ENCODE data around the gene HOXC6.

HOXC6 gene

DNA sequence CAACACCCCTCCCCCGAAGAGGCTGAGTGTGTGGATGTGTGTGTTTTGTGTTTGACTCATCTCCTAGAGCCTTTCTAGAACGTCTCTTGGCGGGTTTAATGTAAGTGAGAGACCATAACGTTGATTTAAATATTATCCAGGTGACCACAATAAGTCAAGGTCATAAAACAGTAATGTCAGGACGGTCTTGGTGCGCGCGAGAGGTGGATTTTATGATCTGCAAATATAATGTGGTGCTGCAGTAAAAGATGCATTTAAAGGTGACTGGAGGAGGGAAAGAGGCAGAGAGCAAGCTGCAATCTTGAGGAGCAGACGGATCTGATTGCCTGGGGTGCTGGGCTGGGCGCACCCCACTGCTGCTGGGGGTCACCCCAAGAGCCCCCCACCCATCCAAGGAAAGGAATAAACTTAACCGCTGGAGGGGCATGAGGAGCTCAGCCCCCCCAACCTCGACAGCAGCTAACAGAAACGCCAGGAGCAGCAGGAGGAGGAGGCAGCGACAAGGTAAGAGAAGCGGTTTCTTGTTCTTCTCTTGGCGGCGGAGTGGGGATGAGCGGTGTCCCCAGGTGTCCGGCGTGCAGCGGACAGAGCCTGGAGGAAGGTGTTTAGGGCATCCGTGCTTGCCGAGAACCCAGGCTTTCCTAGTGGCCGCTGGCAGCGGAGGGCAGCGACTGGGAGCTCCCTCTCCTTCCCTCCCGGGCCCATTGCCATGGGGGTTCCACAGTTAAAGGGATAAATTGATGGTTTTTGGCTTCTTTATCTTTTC is 37.7 kb upstream of the HOXC6 start:
- DNase-seq (ENCODE audit: low read depth in 2 of 2), result no peak

DNA sequence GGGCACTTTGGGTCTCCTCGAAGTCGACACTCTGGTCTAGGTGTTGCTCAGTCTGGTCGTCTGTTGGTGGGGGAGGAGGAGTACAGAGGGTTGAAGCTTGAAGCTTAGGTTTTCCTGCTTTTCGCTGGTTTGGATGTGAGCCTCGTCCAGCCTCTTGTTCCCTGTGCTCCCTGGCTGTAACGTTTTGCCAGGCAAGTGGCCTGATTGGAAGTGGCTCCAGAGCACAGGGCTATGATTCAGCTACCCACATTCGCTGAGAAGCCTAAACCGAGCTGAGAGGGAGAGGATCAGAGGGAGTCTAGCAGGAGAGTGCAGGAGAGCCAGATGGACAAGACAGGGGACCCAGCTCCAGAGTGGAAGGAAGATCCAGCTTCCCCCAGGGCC is 37.2 kb upstream of the HOXC6 start:
- DNase-seq (ENCODE audit: low read depth in 2 of 2), result no peak

DNA sequence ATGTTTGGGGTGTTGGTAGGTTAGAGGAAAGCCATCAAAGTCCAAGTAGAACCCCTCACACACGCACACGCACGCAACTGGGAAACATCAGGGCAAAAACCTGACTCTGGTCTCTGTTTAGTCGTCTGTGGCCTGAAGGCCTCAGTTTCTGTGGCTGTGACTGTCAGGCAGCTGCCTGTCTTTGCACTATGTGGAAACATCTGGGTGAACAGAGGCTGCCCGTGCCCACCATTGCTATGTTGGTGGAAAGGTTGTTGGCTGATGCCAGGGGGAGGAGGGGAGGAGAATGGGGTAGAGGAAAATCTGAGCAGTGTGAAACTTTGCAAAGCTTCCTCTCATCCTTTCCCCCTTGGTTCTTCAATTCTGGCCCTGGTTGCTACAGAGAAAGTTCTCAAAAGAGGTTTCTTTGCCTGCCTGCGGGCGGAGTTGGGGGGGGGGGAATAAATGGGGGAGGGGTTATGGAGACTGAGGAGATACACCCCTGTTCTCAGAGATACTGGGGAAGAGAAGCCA is 35.8 kb upstream of the HOXC6 start:
- DNase-seq (ENCODE audit: low read depth in 2 of 2), result no peak

DNA sequence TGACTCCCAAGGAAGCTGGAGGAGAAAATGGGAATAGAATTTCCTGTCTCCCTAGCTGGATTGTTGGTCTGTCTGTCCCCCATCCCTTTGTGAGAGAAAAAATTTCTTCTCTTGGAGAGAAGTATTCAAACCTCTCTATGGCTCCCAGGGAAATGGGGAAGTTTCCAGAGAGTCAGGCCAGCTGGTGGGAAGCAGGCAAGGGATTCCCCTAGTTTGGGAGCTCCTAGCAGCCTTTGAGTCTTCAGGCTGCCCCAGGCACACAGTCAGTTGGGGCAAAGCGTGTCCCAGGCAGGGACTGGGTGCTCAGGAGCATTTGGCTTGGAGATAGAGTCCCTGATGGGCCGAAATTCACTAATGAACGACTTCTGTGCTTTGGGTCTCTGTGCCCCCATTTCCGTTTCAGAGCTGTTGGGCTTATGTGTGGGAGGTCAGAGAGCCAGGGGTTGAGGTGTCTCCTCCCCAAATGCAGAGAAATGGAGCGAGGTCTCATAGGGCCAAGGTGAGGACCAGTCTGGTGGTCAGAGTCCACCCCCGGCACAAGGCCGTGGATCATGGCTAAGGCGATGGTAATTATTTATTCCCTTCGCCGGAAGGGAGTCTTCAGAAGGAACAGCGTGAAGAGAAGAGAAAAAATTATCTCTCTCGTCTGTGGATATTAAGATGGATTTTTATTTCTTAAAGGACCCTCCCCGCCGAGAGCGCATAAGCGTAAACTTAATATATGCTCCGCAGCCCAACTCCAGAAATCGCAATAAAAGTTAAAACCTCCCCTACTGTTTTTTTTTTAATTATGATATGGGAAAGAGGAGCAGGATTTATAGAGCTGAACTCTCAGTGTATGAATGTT is 34.9 kb upstream of the HOXC6 start:
- no peak for DNase-seq (ENCODE audit: low read depth in 2 of 2)

DNA sequence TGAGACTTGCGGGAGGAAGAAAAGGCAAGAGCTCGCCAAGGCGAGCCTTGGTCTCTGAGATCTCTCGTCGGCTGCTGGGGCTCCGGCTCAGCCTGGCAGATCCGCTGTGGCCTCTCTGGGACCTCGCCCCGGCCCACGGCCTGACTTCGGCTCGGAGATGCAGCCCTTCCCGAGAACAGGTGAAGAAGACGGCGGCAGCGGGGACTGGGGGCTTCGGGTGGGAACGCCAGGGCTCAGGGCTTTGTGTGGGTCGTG is 34.3 kb upstream of the HOXC6 start:
- DNase-seq (ENCODE audit: low read depth in 2 of 2), result no peak

DNA sequence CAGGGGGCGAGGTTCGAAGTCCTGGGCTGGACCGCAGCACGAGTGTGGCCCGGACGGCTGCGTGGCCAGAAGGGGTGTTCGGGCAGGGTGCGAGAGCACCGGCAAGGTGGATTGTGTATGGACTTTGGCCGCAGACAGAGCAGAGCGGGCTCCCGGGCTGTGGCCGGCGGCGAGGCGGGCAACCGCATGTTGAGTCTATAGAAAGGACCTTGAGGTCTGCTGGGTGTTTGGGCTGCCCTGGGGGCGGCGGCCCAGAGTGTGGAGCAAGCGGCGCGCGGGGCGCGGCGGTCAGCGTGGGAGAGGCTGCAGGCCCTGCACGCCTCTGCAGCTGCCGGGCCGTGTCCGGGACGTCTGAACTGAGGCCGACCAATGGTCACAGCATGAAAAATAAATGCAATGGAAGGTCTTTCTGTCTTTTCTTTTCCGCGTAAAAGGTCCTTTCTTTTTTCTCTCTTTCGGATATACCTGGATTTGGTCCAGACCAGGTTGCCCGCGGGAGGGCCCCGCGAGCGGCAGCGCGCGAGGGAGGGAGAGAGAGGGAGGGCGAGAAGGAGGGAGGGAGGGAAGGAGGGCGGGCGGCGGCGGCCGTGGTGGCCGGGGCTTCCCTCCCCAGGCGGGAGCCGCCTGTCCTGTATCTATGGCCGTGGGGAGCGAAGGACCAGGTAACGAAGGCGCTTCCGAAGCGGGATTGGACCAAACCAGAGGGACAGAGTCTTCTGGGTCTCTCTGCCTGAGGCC is 33.8 kb upstream of the HOXC6 start:
- no peak for DNase-seq (ENCODE audit: low read depth in 2 of 2)

GRCh38 chr12:53995002-53995377 is 33.2 kb upstream of the HOXC6 start:
- DNase-seq (ENCODE audit: low read depth in 2 of 2), result no peak

GRCh38 chr12:53995378-53996239 is 32.6 kb upstream of the HOXC6 start:
- no peak for DNase-seq (ENCODE audit: low read depth in 2 of 2)

DNA sequence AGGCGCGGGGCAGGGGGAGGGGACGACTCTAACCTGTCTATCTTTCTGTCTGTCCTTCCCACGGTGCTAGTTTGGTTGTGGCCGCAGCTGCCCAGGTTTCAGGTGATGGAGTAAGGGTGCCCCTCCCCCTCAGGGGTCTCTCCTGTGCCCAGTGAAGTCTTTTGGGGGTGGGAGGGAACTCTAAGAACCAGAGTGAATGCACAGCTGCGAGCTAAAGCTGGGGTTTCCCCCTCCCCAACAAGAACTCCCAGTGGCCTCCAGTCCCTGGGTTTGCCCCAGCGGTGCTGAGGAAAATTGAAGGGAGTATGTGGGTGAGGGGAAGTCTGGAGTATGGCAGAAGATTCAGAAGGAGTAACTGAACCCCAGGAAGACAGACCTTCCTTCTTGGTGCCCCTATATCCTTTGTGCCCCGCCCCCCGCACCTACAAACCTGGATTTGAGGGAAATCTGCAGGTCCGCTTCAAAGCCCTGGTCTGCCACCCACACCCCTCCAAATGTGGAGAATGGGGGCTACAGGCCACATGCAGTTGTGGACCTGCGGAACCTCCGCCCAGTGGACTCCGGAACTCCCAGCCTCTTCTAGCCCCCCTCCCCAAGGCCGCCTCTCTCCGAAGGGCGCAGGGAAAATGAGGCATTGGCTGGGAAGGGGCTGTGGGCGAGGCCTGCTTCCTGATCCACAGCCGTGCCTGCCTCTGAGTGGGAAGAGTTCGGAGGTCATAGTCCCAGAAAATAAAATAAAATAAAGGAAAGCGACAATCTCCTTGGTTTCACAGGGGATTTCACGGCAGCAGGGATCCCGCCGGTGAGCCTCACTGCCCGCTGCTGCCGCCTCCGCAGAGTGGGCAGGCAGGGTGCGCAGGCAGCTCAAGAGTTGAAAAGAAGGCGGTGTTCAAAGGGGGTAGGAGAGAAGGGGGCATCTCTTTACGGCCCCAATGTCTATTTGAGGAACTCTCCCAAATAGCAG is 31.7 kb upstream of the HOXC6 start:
- DNase-seq (ENCODE audit: low read depth in 2 of 2), result no peak

DNA sequence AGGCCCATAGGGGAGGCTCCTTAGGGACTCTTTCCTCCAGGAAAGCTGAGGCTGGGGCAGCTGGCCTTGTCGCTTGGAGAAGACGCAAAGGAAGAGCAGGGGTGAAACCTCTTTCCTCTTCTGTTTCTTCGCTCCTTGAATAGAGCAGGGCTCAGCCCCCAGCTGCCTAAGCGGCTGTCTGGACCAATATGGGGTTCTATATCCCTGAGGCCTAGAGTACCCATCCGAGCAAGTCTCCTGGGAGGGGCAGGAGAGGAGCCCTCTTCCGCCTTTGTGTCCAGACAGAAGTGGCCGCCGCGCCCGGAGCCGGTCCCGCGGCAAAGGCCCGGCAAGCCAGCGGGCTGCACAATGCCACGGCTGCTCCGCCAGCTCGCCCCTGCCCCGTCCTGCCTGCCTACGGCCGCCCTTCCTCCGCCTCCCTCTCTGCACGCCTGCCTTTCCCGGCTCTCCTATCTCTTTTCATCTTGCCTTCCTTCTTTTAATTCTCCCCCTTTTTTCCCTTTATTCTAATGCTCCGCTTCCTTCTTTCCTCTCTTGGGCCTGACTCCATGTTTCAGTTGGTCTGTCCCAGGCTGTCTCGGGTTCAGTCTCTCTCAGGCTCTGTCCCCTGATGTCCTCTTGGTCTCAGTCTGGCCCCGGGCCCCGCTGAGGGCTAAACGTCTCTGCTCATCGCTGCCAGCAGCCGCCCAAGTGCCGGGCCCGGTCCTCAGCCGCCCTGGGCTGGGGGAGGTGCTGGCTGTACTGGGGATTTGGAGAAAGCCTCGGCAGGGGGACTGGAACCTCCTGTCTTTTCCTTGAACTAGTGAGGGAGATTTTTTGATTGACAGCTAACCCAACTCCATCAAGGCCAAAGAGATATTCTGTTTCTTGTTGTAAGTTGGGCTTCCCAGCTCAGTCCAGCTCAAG is 30.8 kb upstream of the HOXC6 start:
- DNase-seq (ENCODE audit: low read depth in 2 of 2), result no peak

DNA sequence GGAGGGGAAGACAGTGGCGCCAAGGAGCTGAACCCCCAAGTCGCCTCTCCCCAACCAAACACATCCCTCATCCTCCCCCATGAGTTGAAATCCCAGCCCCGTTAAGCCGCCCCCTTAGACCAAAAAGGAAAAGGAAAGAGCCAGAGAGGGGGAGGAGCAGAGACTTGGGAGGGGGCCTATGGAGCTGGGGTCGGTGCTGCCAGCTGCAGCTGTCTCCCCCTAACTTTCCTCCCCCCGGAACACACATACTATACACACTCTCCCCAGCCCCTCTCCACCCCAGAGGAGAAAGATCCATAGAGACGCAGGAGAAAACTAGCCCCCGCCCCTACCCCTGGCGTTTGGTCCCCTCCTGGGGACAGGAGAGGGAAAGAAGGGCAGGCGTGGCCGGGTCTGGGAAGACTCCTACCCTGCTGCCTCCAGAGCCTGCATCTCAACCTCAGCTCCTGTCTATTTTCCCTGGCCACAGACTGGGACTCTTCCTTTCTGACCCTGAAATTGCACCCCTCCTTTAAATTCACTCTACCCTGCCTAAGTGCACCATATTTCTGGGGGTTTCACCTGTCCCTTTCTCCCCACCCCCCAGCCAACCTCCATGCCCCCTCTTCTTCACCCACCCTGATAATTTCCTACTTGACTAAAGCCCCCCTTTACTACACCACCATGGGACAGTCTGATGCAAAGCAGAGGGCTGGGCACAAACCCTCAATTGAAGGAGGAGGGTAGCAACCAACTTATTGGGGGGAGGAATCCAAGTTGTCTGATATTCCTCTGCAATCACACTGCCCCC is 29.9 kb upstream of the HOXC6 start:
- DNase-seq (ENCODE audit: low read depth in 2 of 2), result no peak

DNA sequence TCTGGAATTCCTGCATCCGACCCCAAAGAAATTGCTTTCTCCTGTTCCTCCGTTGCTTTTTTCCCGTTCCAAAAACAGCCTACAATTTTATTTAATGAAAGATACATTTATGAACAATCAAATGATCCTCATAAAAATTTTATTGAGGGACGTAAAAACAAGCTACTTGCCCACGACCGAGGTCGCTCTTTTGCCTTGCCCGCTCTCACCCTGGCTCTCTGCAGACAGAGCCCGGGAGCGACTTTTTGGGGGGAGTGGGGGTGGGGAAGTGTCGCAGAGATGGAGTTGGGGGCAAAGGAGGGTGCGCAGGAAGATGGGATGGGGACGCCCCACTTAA is 29.4 kb upstream of the HOXC6 start:
- no peak for DNase-seq (ENCODE audit: low read depth in 2 of 2)

- DNase-seq (ENCODE audit: low read depth in 2 of 2), result no peak
Measured at GRCh38 chr12:53999559-54000115, 28.6 kb upstream of the HOXC6 start.

GRCh38 chr12:54000116-54001114 is 27.8 kb upstream of the HOXC6 start, which contains the start of gene HOXC9:
Gene HOXC9, plus strand, starts transcription at chr12:54000161. Its CDS starts 28 bp downstream, at chr12:54000189.
- no peak for DNase-seq (ENCODE audit: low read depth in 2 of 2)

GRCh38 chr12:54001283-54002187 is 26.7 kb upstream of the HOXC6 start:
- DNase-seq (ENCODE audit: low read depth in 2 of 2), result no peak
